GM23338 (cell line): Measurements from ENCODE around the gene VSX1. TPM values are rescaled to one million over a fixed set of nuclear protein-coding genes. Genes with fewer than 3 reads are reported as not detected.

Experiments
- ATAC-seq: fragments of 200-7000 bp; cut with Tn5 transposase; 3 replicates; pipeline ENCODE4 v1.9.1; 2020
- DNase-seq: peaks from one replicate; pipeline ENCODE4 v3.0.0-alpha.2; 2015; ENCODE audit warnings: low spot score
- H2AFZ ChIP-seq: fragments of 200-600 bp; sonication (generic); 2 replicates; pipeline ENCODE4 v1.8.0; 2016; ENCODE audit warnings: antibody characterized with exemption, mild to moderate bottlenecking, moderate library complexity
- H3F3A ChIP-seq: fragments of 200-600 bp; sonication (generic); replicated peaks from 2 replicates; pipeline ENCODE4 v1.8.0; 2017; ENCODE audit warnings: antibody characterized with exemption, mixed run types, low read depth
- H3K27ac ChIP-seq: fragments of 200-600 bp; sonication (generic); 2 replicates; pipeline ENCODE4 v1.6.1; 2016; ENCODE audit warnings: low read depth
- H3K27me3 ChIP-seq: fragments of 200-600 bp; sonication (generic); 2 replicates; pipeline ENCODE4 v1.8.0; 2016; ENCODE audit warnings: mild to moderate bottlenecking, mixed run types, moderate library complexity; ENCODE audit not compliant: insufficient read depth
- H3K36me3 ChIP-seq: fragments of 200-600 bp; sonication (generic); 2 replicates; pipeline ENCODE4 v1.8.0; 2016; ENCODE audit warnings: mild to moderate bottlenecking; ENCODE audit not compliant: insufficient read depth
- H3K4me1 ChIP-seq: fragments of 200-600 bp; sonication (generic); 2 replicates; pipeline ENCODE4 v1.8.0; 2016; ENCODE audit warnings: mild to moderate bottlenecking, moderate library complexity; ENCODE audit not compliant: insufficient read depth
- H3K4me2 ChIP-seq: fragments of 200-600 bp; sonication (generic); 2 replicates; pipeline ENCODE4 v1.7.1; 2017; ENCODE audit warnings: mixed run types
- H3K4me3 ChIP-seq: fragments of 200-600 bp; sonication (generic); 2 replicates; pipeline ENCODE4 v1.6.1; 2016; ENCODE audit warnings: mixed run types
- H3K79me2 ChIP-seq: fragments of 200-600 bp; sonication (generic); replicated peaks from 2 replicates; pipeline ENCODE4 v1.8.0; 2017; ENCODE audit warnings: mild to moderate bottlenecking; ENCODE audit not compliant: insufficient read depth
- H3K9me2 ChIP-seq: fragments of 200-600 bp; sonication (generic); 2 replicates; pipeline ENCODE4 v1.8.0; 2017; ENCODE audit not compliant: insufficient read depth
- H4K20me1 ChIP-seq: fragments of 200-600 bp; sonication (generic); replicated peaks from 2 replicates; pipeline ENCODE4 v1.8.0; 2017; ENCODE audit warnings: mild to moderate bottlenecking; ENCODE audit not compliant: insufficient read depth
- H3K27ac Mint-ChIP-seq: 2 replicates; pipeline ENCODE4 v1.8.0; 2020; ENCODE audit warnings: inconsistent platforms, mild to moderate bottlenecking, moderate library complexity, mixed read lengths
- H3K27me3 Mint-ChIP-seq: 3 replicates; pipeline ENCODE4 v1.8.0; 2022; ENCODE audit warnings: low read depth, mild to moderate bottlenecking, moderate library complexity, mixed read lengths, inconsistent platforms; ENCODE audit not compliant: insufficient read depth, poor library complexity
- H3K36me3 Mint-ChIP-seq: 3 replicates; pipeline ENCODE4 v1.8.0; 2021; ENCODE audit warnings: low read depth, mild to moderate bottlenecking, inconsistent platforms, moderate library complexity, mixed read lengths
- H3K4me1 Mint-ChIP-seq: 3 replicates; pipeline ENCODE4 v1.8.0; 2020; ENCODE audit warnings: mild to moderate bottlenecking, inconsistent platforms, mixed read lengths
- H3K4me3 Mint-ChIP-seq: 3 replicates; pipeline ENCODE4 v1.8.0; 2021; ENCODE audit warnings: moderate library complexity, mild to moderate bottlenecking, inconsistent platforms, mixed read lengths
- H3K9me3 Mint-ChIP-seq: 3 replicates; pipeline ENCODE4 v1.8.0; 2020; ENCODE audit warnings: moderate library complexity, mild to moderate bottlenecking, inconsistent platforms, mixed read lengths
- CREB1 ChIP-seq: fragments of 250-450 bp; sonication (Bioruptor Pico); IDR thresholded peaks from 2 replicates; pipeline ENCODE4 v1.5.0; 2020; ENCODE audit warnings: low read depth, mild to moderate bottlenecking, moderate library complexity
- EZH2 ChIP-seq: fragments of 200-600 bp; sonication (generic); IDR thresholded peaks from one replicate; pipeline ENCODE4 v1.8.0; 2017; ENCODE audit warnings: antibody characterized with exemption, mild to moderate bottlenecking, low read depth; ENCODE audit not compliant: unreplicated experiment
- JUNB ChIP-seq: IDR thresholded peaks from one replicate; pipeline ENCODE4 v1.6.1; 2016; ENCODE audit warnings: antibody characterized with exemption; ENCODE audit not compliant: unreplicated experiment
- POLR2AphosphoS5 ChIP-seq: IDR thresholded peaks from 2 replicates; pipeline ENCODE4 v1.6.1; 2016; ENCODE audit warnings: antibody characterized with exemption, low read depth
- ZNF331 ChIP-seq: fragments of 250-450 bp; sonication (Bioruptor Pico); IDR thresholded peaks from 2 replicates; pipeline ENCODE4 v1.5.0; 2020; ENCODE audit warnings: low read depth, mild to moderate bottlenecking, moderate library complexity
- polyA plus RNA-seq: library from polyadenylated mRNA; unstranded; fragments of >200 nt; fragmentation: Nextera tagmentation; extraction: Ambion mirVana; gene quantifications from 2 replicates; pipeline ENCODE4 v1.2.1, GENCODE V29; 2016
- total RNA-seq: library from RNA; depleted of rRNA; stranded (reverse); fragments of >200 nt; shearing (Covaris generic); gene quantifications from 2 replicates; pipeline ENCODE4 v1.2.3, GENCODE V29; 2014
- TF ChIP-seq, protein P1 (sequence below): fragments of 250-450 bp; sonication (Bioruptor Pico); IDR thresholded peaks from 2 replicates; pipeline ENCODE4 v1.5.0; 2020; ENCODE audit warnings: mild to moderate bottlenecking, moderate library complexity
- TF ChIP-seq, protein P2 (sequence below): IDR thresholded peaks from 2 replicates; pipeline ENCODE4 v1.6.1; 2016; ENCODE audit warnings: antibody characterized with exemption

VSX1 gene
- total and polyA plus RNA-seq, 2 experiments from 2014 or later: 0.73 TPM; not detected in 1

DNA sequence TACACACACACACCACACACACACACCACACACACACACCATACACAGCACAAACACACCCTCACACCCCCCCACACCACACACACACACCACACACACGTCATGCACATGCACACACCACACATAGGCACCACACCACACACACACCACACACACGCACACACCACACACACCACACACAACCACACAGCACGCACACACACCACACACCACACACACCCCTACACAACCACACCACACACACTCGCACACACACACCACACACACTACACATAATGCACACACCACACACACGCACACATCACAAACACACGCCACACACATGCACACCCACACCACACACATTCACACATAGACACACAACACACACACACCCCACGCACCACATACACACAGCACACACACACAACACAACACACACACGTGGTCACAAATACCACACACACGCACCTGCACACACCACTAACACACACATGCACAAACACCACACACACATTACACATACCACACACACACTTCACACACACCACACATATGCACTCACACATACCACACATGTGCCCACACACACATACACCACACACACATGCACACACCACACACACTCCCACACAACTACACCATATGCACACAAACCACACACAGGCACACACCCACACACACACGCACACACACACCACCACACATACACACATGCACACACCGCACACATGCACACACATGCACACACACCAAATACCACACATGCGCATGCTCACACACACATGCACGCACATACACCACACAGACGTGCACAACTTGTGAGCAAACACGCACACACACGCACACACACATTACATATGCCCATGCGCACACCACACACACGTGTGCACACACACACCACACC, 14.6 kb downstream of the VSX1 start:
- TF ChIP-seq POLR2AphosphoS5 (no peak), CREB1 (CRISPR knock-in tag) (no peak), ZNF331 (CRISPR knock-in tag) (no peak), EZH2 (no peak), JUNB (no peak)
- TF ChIP-seq, protein P1, sequence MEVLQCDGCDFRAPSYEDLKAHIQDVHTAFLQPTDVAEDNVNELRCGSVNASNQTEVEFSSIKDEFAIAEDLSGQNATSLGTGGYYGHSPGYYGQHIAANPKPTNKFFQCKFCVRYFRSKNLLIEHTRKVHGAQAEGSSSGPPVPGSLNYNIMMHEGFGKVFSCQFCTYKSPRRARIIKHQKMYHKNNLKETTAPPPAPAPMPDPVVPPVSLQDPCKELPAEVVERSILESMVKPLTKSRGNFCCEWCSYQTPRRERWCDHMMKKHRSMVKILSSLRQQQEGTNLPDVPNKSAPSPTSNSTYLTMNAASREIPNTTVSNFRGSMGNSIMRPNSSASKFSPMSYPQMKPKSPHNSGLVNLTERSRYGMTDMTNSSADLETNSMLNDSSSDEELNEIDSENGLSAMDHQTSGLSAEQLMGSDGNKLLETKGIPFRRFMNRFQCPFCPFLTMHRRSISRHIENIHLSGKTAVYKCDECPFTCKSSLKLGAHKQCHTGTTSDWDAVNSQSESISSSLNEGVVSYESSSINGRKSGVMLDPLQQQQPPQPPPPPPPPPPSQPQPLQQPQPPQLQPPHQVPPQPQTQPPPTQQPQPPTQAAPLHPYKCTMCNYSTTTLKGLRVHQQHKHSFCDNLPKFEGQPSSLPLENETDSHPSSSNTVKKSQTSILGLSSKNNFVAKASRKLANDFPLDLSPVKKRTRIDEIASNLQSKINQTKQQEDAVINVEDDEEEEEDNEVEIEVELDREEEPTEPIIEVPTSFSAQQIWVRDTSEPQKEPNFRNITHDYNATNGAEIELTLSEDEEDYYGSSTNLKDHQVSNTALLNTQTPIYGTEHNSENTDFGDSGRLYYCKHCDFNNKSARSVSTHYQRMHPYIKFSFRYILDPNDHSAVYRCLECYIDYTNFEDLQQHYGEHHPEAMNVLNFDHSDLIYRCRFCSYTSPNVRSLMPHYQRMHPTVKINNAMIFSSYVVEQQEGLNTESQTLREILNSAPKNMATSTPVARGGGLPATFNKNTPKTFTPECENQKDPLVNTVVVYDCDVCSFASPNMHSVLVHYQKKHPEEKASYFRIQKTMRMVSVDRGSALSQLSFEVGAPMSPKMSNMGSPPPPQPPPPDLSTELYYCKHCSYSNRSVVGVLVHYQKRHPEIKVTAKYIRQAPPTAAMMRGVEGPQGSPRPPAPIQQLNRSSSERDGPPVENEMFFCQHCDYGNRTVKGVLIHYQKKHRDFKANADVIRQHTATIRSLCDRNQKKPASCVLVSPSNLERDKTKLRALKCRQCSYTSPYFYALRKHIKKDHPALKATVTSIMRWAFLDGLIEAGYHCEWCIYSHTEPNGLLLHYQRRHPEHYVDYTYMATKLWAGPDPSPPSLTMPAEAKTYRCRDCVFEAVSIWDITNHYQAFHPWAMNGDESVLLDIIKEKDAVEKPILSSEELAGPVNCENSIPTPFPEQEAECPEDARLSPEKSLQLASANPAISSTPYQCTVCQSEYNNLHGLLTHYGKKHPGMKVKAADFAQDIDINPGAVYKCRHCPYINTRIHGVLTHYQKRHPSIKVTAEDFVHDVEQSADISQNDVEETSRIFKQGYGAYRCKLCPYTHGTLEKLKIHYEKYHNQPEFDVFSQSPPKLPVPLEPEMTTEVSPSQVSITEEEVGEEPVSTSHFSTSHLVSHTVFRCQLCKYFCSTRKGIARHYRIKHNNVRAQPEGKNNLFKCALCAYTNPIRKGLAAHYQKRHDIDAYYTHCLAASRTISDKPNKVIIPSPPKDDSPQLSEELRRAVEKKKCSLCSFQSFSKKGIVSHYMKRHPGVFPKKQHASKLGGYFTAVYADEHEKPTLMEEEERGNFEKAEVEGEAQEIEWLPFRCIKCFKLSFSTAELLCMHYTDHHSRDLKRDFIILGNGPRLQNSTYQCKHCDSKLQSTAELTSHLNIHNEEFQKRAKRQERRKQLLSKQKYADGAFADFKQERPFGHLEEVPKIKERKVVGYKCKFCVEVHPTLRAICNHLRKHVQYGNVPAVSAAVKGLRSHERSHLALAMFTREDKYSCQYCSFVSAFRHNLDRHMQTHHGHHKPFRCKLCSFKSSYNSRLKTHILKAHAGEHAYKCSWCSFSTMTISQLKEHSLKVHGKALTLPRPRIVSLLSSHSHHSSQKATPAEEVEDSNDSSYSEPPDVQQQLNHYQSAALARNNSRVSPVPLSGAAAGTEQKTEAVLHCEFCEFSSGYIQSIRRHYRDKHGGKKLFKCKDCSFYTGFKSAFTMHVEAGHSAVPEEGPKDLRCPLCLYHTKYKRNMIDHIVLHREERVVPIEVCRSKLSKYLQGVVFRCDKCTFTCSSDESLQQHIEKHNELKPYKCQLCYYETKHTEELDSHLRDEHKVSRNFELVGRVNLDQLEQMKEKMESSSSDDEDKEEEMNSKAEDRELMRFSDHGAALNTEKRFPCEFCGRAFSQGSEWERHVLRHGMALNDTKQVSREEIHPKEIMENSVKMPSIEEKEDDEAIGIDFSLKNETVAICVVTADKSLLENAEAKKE (CRISPR knock-in tag): no peak
- TF ChIP-seq, protein P2, sequence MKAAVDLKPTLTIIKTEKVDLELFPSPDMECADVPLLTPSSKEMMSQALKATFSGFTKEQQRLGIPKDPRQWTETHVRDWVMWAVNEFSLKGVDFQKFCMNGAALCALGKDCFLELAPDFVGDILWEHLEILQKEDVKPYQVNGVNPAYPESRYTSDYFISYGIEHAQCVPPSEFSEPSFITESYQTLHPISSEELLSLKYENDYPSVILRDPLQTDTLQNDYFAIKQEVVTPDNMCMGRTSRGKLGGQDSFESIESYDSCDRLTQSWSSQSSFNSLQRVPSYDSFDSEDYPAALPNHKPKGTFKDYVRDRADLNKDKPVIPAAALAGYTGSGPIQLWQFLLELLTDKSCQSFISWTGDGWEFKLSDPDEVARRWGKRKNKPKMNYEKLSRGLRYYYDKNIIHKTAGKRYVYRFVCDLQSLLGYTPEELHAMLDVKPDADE: no peak
- Histone ChIP-seq H4K20me1 (no peaks in the 10 kb centered on the region; the same call in 1 of the 2 replicates), H3K4me3 (no peak overlapping the region), H3K79me2 (no peaks in the 10 kb centered on the region), H3K9me2 (no peaks in the 10 kb centered on the region), H3K4me1 (0 out of 2 replicates have a peak, but pooled peaks cover 4% of the 10 kb centered on the region), H3K27me3 (no peaks in the 10 kb centered on the region), H2AFZ (no peak overlapping the region), H3K36me3 (no peaks in the 10 kb centered on the region), H3F3A (peaks cover 2% of the 10 kb centered on the region; the same call in 1 of the 2 replicates), H3K27ac (no peak overlapping the region), H3K4me2 (no peak overlapping the region)
- Mint-ChIP-seq H3K36me3 (no peaks in the 10 kb centered on the region), H3K4me3 (no peak overlapping the region), H3K27me3 (peaks cover 12% of the 10 kb centered on the region), H3K4me1 (peaks cover 12% of the 10 kb centered on the region), H3K9me3 (no peaks in the 10 kb centered on the region), H3K27ac (no peak overlapping the region)
- no peak for ATAC-seq
- no peak for DNase-seq
